Activated naive CD8-positive, alpha-beta T cell treated with anti-CD3 and anti-CD28 coated beads, Interleukin-2, amount 10 ng/mL, durations not matched to agents 7 days and 5 days (primary cell): Measurements from ENCODE around the gene UST. TPM values are rescaled to one million over a fixed set of nuclear protein-coding genes. Genes with fewer than 3 reads are reported as not detected.

Experiments used
- ATAC-seq: fragments of 150-1000 bp; cut with Tn5 transposase; one replicate; pipeline ENCODE4 v1.10.0; 2021; ENCODE audit warnings: low read depth, moderate library complexity
- POLR2A ChIA-PET: fragments of 350-600 bp; sonication (Branson Sonifier 250); formaldehyde crosslinking; loops from one replicate; lab custom pipeline; 2021; ENCODE audit warnings: antibody characterized with exemption; lab: Charles Lee
- DNase-seq: peaks from one replicate; pipeline ENCODE4 v3.0.0; 2021
- H3K27ac Mint-ChIP-seq: one replicate; pipeline ENCODE4 v1.8.0; 2022; ENCODE audit warnings: mild to moderate bottlenecking, mixed read lengths
- H3K27me3 Mint-ChIP-seq: one replicate; pipeline ENCODE4 v1.8.0; 2022; ENCODE audit warnings: mild to moderate bottlenecking, moderate library complexity, mixed read lengths
- H3K36me3 Mint-ChIP-seq: one replicate; pipeline ENCODE4 v1.8.0; 2021; ENCODE audit warnings: mild to moderate bottlenecking, mixed read lengths
- H3K4me1 Mint-ChIP-seq: one replicate; pipeline ENCODE4 v1.8.0; 2021; ENCODE audit warnings: mixed read lengths
- H3K4me3 Mint-ChIP-seq: one replicate; pipeline ENCODE4 v1.8.0; 2022; ENCODE audit warnings: mild to moderate bottlenecking, moderate library complexity, mixed read lengths
- H3K9me3 Mint-ChIP-seq: one replicate; pipeline ENCODE4 v1.8.0; 2021; ENCODE audit warnings: mixed read lengths
- total RNA-seq, 2 experiments: library from RNA; stranded (reverse); gene quantifications; one replicate each; pipeline ENCODE4 v1.2.3, GENCODE V29; 2021

Gene UST
- total RNA-seq, 2 experiments from 2014 or later, result 2.9 to 3.1 TPM

DNA sequence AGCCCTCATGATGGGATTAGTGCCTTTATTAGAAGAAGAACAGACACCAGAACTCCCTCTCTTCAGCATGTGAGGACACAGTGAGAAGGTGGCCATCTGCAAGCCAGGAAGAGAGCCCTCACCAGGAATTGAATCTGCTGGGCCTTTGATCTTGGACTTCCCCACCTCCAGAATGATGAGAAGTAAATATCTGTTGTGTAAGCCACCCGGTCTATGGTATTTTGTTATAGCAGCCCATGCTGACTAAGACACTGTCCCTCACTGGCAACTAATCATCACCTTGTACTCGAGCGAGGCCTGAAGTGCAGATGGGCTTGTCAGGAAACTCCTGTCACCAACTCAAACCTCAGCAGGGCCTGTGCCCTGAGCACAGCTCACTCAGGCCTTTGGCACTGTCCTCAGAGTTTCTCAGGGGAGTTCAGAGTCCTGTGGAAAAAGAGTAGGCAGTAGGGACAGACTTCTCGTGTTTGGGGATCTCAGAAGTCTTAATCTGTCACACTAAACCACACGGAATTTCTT, 62.0 kb downstream of the UST start:
- POLR2A ChIA-PET, result no interaction called here
- ATAC-seq, result no peak

DNA sequence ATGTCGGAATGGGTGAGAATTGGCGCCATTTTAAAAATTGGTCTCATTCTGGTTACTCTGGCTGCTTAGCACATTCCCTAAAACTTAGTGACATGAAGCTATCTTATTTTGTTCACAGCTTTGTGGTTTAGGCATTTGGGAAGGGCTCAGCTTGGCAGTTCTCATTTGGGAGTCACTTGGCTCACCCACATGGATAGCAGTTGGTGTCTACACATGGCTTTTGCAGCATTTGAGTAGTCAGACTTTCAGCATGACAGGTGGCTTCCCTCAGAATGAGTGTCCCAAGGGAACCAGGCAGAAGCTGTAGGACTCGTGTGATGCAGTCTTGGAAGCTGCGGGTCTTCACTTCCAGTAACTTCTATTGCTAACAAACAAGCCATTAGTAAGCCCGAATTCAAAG, 64.6 kb downstream of the UST start:
- Mint-ChIP-seq H3K27ac (no peak overlapping the region), H3K27me3 (peaks cover 4% of the 10 kb centered on the region), H3K9me3 (peaks cover 3% of the 10 kb centered on the region), H3K4me3 (no peak overlapping the region), H3K36me3 (no peaks in the 10 kb centered on the region), H3K4me1 (no peaks in the 10 kb centered on the region)
- DNase-seq, result no peak
- ATAC-seq, result no peak
- POLR2A ChIA-PET, result no interaction called here

More for the DNA sequence above, 62.0 kb downstream of the UST start:
- Mint-ChIP-seq H3K9me3 (no peaks in the 10 kb centered on the region), H3K4me1 (no peaks in the 10 kb centered on the region), H3K4me3 (no peak overlapping the region), H3K27me3 (no peaks in the 10 kb centered on the region), H3K27ac (no peak overlapping the region), H3K36me3 (no peaks in the 10 kb centered on the region)
- no peak for DNase-seq

DNA sequence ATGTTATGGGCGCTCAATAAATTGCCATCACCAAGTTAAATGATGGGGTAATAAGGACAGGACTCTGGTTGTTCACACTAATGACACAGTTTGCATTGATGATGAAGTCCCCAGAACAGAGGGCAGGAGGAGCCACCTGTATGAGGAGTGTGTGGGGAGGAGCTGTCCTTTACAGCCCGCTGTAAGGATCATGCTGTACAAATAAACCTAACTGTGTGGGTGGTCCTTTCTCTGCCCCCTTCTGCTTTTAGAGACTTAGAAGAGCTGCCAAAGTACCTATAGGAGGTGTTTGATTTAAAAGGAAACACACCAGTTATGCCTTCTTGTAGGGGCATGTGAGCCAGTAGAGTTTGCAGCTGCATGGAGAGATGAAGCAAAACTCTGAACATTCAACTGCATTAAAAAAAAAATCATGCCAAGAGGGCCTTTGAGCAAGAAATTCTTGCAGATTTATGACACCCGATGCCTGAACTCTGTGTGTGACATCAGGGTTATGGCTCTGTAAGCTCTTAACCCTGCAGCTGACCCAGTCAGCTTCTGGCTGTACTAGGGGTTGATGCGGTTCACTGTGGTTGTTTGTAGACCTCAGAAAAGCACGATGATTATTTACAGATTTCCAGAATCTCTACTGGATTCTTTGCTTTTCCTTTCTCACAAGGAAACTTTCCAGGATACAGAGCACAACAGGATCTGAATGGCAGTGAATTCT, 67.4 kb downstream of the UST start:
- peaks cover 4% of the 10 kb centered on the region for H3K27me3 Mint-ChIP-seq
- H3K4me1 Mint-ChIP-seq, result no peaks in the 10 kb centered on the region
- no peak for DNase-seq
- peaks cover 3% of the 10 kb centered on the region for H3K9me3 Mint-ChIP-seq
- ATAC-seq, result no peak
- no peak overlapping the region for H3K4me3 Mint-ChIP-seq
- H3K36me3 Mint-ChIP-seq, result no peaks in the 10 kb centered on the region
- H3K27ac Mint-ChIP-seq, result no peak overlapping the region
- POLR2A ChIA-PET, result no interaction called here

DNA sequence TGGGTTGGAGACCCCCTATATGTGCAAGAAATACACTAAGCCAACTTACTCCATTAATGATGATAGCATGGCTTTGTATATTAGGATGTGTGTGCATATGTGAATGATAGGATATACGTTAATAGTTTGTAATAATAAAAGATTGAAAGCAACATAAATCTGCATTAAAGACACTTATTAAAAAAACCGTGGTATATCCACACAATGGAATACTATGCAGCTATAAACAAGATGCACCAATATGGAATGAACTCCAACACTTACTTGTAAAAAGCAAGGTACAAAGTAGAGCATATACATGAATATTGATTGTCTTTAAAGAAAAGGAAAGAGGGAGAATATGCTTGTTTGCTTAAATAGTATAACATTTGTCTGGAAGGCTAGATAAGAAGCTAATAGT, 68.0 kb downstream of the UST start:
- Mint-ChIP-seq H3K4me3 (no peak overlapping the region), H3K9me3 (peaks cover 3% of the 10 kb centered on the region), H3K27me3 (peaks cover 4% of the 10 kb centered on the region), H3K27ac (no peak overlapping the region), H3K36me3 (no peaks in the 10 kb centered on the region), H3K4me1 (no peaks in the 10 kb centered on the region)
- DNase-seq, result no peak
- ATAC-seq, result no peak
- POLR2A ChIA-PET, result no interaction called here

DNA sequence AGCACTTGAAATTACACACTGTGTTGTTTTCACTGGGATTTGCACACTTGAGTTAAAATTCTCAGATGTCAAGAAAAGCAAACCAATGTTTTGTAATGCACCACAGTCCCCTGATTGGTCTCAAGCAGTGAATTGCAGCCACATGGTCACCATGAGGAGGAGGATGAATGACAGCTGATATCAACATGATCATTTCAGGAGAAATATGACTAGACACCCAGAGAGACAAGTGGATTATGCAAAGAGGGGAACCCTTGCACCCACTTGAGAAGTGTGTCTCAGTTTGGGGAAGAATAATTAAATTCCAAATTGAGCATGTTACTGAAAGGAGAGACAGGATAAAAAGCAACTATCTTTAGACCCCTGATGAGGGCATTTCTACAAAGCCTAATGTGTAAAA, 69.3 kb downstream of the UST start:
- H3K9me3 Mint-ChIP-seq, result peaks cover 3% of the 10 kb centered on the region
- no peaks in the 10 kb centered on the region for H3K36me3 Mint-ChIP-seq
- H3K4me3 Mint-ChIP-seq, result no peak overlapping the region
- no peak for DNase-seq
- ATAC-seq, result no peak
- POLR2A ChIA-PET, result no interaction called here
- H3K27ac Mint-ChIP-seq, result no peak overlapping the region
- H3K4me1 Mint-ChIP-seq, result no peaks in the 10 kb centered on the region
- H3K27me3 Mint-ChIP-seq, result peaks cover 4% of the 10 kb centered on the region

DNA sequence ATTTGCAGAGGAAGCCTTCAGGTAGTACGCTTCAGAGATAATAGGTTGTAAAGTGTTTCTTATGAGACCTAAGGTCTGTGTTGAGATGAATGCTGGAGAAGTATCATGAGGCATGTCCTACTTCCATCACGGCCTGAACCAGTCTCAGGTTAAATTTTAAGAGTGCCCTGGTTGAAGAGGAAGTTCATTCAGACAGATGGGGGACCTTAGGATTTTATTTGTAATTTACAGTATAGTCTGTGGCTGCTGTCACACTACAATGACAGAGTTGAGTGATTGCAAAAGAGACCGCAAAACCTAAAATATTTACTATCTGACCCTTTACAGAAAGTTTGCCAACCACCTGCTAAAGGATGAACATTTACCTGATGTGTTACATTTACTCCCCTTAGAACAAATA, 70.9 kb downstream of the UST start:
- H3K9me3 Mint-ChIP-seq, result peaks cover 3% of the 10 kb centered on the region
- no peak for ATAC-seq
- POLR2A ChIA-PET, result no interaction called here
- DNase-seq, result no peak
- H3K27ac Mint-ChIP-seq, result no peak overlapping the region
- no peaks in the 10 kb centered on the region for H3K36me3 Mint-ChIP-seq
- H3K4me3 Mint-ChIP-seq, result no peak overlapping the region
- H3K27me3 Mint-ChIP-seq, result peaks cover 9% of the 10 kb centered on the region
- no peaks in the 10 kb centered on the region for H3K4me1 Mint-ChIP-seq

DNA sequence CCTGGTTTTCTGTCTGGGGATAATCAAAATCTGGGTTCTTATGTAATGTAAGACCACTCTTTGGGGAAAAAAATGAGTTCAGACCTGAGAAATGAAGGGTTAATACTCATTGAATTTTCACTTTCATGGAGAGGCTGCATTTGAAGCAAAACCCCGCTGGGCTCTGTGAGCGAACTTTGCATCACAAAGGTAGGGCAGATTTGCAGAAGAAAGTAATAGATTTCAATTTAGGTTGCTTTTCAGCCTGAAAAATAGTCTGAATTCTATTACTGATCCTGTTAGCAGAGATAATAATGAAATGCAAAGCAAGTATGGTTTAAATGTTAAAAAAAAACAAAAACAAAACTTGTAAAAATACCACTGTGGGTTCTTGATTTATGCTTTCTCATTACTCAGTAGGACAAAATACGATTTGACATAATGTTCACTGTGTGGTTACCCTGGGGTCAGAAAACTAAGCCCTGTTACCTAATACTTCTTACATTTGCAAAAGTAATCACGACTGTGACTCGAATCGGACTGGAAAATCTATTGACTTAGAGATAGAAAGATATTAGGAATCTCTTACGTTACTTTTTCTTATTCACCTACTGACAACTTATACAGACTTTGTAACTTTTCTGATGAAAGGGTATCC, 72.2 kb downstream of the UST start:
- peaks cover 3% of the 10 kb centered on the region for H3K9me3 Mint-ChIP-seq
- no peak overlapping the region for H3K27ac Mint-ChIP-seq
- ATAC-seq (no peak), DNase-seq (no peak)
- POLR2A ChIA-PET, result no interaction called here
- no peaks in the 10 kb centered on the region for H3K4me1 Mint-ChIP-seq
- H3K36me3 Mint-ChIP-seq, result no peaks in the 10 kb centered on the region
- peaks cover 12% of the 10 kb centered on the region for H3K27me3 Mint-ChIP-seq
- no peak overlapping the region for H3K4me3 Mint-ChIP-seq

DNA sequence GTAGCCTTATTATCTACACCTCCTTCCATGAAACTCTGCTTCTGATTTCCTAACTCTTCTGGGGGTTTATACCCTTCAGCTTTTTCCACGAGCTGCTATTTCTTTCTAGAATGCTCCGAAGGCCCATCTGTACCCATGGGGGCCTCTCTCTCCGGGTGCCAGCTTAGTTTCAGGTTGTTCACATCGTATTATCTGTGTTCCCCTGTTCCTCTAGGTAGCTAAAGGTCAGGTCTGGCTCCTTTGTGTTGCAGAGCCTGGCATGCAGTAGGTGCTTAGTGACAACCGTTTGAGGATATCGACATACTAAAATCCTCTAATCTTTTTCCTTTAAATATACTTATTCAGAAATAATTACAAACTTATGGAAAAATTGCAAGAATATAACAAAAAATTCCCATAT, 73.0 kb downstream of the UST start:
- Mint-ChIP-seq H3K36me3 (no peaks in the 10 kb centered on the region), H3K27me3 (peaks cover 12% of the 10 kb centered on the region), H3K4me3 (no peak overlapping the region), H3K27ac (no peak overlapping the region), H3K4me1 (no peaks in the 10 kb centered on the region), H3K9me3 (peaks cover 3% of the 10 kb centered on the region)
- ATAC-seq, result no peak
- POLR2A ChIA-PET, result no interaction called here
- DNase-seq, result no peak

DNA sequence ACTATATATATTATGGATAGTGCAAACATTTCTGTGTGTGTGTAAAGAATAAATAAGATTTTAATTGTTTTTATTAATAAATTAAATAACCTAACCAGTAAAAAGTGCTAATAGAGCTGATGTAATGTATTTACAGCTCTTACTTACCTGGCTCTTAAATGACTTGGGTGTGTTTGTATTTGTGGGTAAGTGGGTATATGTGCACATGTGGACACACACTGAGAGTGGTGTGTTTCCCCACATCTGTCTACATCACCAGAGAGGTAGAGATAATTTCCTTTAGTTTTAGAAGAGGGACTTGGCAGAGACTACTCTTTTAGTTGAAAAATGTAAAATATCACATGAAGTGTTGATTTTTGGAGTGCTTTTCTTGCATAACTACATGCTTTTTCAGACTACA, 76.0 kb downstream of the UST start:
- ATAC-seq (no peak), DNase-seq (no peak)
- Mint-ChIP-seq H3K9me3 (peaks cover 4% of the 10 kb centered on the region), H3K4me3 (no peak overlapping the region), H3K4me1 (no peaks in the 10 kb centered on the region), H3K27me3 (peaks cover 8% of the 10 kb centered on the region), H3K36me3 (no peaks in the 10 kb centered on the region), H3K27ac (no peak overlapping the region)
- POLR2A ChIA-PET, result no interaction called here

DNA sequence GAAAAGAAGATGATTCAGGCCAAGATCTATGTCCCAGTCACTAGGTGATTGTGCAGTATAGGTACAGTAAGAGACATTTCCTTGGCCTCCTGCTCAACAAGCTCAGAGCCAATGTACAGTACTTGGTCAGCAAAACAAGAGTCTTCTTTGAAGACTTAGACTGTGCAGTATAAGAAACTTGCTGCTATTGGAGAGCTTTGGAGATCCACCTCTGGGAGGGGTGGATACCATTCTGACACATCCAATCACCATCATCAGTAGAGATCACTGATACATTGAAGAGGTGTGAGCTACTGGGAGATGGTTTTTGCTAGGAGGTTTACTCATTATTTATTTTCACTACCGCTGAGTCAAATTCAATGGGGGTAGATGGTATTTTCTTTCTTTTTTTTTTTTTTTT, 77.5 kb downstream of the UST start:
- Mint-ChIP-seq H3K9me3 (peaks cover 4% of the 10 kb centered on the region), H3K36me3 (no peaks in the 10 kb centered on the region), H3K27ac (no peak overlapping the region), H3K27me3 (peaks cover 8% of the 10 kb centered on the region), H3K4me1 (no peaks in the 10 kb centered on the region), H3K4me3 (no peak overlapping the region)
- POLR2A ChIA-PET, result no interaction called here
- ATAC-seq, result no peak
- DNase-seq, result no peak

DNA sequence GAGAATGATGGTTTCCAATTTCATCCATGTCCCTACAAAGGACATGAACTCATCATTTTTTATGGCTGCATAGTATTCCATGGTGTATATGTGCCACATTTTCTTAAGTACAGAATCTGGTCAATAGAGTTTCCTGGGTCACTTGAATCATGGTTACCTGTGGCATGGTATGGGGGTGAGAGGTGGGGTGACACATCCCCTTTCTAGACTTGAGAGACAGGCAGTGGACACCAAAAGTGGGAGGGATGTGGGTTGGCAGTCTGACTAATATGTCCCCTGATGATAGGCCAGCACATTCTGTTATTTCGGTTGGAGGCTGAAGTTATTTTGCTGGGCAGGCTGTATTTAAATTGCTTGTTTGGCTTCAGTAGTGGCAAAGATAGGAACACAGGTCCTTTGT, 78.1 kb downstream of the UST start:
- Mint-ChIP-seq H3K27ac (no peak overlapping the region), H3K27me3 (peaks cover 8% of the 10 kb centered on the region), H3K9me3 (peaks cover 4% of the 10 kb centered on the region), H3K4me1 (peaks cover 2% of the 10 kb centered on the region), H3K4me3 (no peak overlapping the region), H3K36me3 (no peaks in the 10 kb centered on the region)
- no peak for ATAC-seq
- POLR2A ChIA-PET, result no interaction called here
- DNase-seq, result no peak

DNA sequence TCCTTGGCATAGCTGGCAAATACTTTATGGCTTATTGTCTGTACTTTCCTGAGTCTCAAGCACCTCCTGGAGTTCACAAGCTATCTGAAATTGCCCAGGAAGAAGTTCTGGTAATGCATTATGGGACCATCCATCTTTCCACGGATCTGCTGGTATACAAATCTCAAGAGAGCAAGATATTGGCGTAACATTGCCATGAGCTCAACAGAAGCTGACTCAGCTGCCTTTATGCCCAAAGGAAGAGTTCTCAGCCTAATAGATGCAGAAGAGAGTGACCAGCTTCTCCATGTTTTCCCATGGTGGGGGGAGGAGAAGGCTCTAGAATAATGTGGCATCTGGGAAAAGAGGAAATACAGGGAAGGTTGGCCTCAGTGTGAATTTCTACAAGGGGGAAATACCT, 78.7 kb downstream of the UST start:
- no peak for ATAC-seq
- peaks cover 8% of the 10 kb centered on the region for H3K27me3 Mint-ChIP-seq
- POLR2A ChIA-PET, result no interaction called here
- no peak overlapping the region for H3K4me3 Mint-ChIP-seq
- H3K4me1 Mint-ChIP-seq, result peaks cover 6% of the 10 kb centered on the region
- no peaks in the 10 kb centered on the region for H3K36me3 Mint-ChIP-seq
- H3K27ac Mint-ChIP-seq, result no peak overlapping the region
- H3K9me3 Mint-ChIP-seq, result peaks cover 4% of the 10 kb centered on the region
- no peak for DNase-seq

DNA sequence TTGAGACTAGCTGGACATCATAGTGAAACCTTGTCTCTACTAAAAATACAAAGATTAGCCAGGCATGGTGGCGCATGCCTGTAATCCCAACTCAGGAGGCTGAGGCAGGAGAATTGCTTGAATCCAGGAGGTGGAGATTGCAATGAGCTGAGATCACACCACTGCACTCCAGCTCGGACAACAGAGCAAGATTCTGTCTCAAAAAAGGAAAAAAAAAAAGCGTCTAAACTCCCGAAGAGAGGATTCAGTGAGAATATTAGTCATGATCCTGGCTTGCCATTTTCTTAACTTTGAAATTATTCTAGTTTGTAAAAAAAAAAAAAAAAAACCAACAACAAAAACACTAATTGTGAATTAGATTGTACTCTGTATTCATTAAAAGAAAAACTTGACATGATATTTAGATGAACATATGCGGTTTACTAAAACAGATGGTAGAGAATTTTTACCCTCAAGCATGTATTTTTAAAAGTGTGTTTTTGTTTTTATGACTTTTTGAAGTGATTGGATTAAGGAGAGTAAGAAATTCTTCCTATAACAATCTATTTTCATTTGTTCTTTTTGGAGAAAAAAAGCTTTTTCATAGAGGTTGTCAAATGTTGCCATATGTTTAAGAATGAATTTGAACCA, 80.7 kb downstream of the UST start:
- POLR2A ChIA-PET, result no interaction called here
- peaks cover 4% of the 10 kb centered on the region for H3K9me3 Mint-ChIP-seq
- H3K27ac Mint-ChIP-seq, result no peak overlapping the region
- DNase-seq, result no peak
- peaks cover 3% of the 10 kb centered on the region for H3K27me3 Mint-ChIP-seq
- peaks cover 11% of the 10 kb centered on the region for H3K4me1 Mint-ChIP-seq
- no peak for ATAC-seq
- no peak overlapping the region for H3K4me3 Mint-ChIP-seq
- no peaks in the 10 kb centered on the region for H3K36me3 Mint-ChIP-seq

DNA sequence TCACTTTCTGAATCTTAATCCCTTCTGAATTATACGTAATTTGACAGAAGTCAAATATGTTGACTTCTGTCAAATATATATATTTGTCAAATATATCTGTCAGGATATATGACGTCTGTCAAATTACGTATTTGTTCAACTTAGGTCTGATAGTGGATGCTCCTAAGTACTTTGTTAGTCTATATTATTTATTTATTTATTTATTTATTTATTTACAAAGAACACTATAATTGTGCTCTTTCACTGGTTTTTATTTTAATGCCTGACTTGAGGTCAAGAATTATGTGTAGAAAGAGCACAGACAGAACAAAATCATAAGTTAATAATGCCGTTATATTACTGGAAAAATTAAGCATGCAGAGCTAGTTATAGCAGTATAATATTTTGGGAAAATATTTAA, 81.2 kb downstream of the UST start:
- H3K27me3 Mint-ChIP-seq, result peaks cover 3% of the 10 kb centered on the region
- no peaks in the 10 kb centered on the region for H3K36me3 Mint-ChIP-seq
- peaks cover 11% of the 10 kb centered on the region for H3K4me1 Mint-ChIP-seq
- H3K4me3 Mint-ChIP-seq, result no peak overlapping the region
- DNase-seq (no peak), ATAC-seq (no peak)
- H3K27ac Mint-ChIP-seq, result no peak overlapping the region
- POLR2A ChIA-PET, result no interaction called here
- H3K9me3 Mint-ChIP-seq, result peaks cover 4% of the 10 kb centered on the region
